Body of pancreas (tissue), 4 donors: ENCODE results near the gene C2CD4C.

Experiments
- CTCF ChIP-seq, 7 experiments: fragments of 450-650 bp in 4 of 7; fragments of 200-600 bp in 3 of 7; sonication (generic) in 3 of 7; IDR thresholded peaks; one replicate each; pipeline ENCODE4 v1.5.1; 2016 to 2019; ENCODE audit warnings: antibody characterized with exemption in 7 of 7
- POLR2A ChIP-seq, 3 donors: fragments of 450-650 bp; IDR thresholded peaks; one replicate each; pipeline ENCODE4 v1.6.1; 2016; ENCODE audit warnings: antibody characterized with exemption in 3 of 3, mild to moderate bottlenecking in 2 of 3

DNA sequence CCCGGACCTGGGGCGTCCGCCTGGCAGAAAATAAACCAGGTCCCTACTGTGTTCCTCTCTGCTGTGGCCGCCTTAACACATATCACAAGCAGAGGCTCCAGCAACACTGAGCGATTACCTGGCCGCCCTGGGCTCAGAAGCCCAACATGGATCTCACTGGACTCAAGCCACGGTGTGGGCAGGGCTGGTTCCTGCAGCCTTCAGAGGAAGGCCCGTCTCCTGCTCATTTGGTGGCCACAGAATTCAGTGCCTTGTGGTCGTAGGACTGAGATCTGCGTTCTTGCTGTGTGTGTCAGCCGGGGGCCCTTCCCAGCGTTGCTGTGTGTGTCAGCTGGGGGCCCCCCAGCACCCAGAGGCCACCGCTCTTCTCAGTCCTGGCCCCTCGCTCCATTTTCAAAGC is 30.2 kb downstream of the C2CD4C start:
- TF ChIP-seq POLR2A (IDR thresholded peaks at IDR 0.05) (no peak), CTCF (IDR thresholded peaks at IDR 0.05) (no peak)
